GM12878 (cell line): ENCODE measurements around the gene SCGB1A1. TPM values are rescaled to one million over a fixed set of nuclear protein-coding genes. Genes with fewer than 3 reads are reported as not detected.

ENCODE experiments used
- ATAC-seq: fragments of 200-7000 bp; cut with Tn5 transposase; 3 replicates; pipeline ENCODE4 v1.9.1; 2020; ENCODE audit warnings: mild to moderate bottlenecking, moderate library complexity
- BruUV-seq: library from RNA; stranded (reverse); fragments of 400-500 nt; replicated peaks from 2 replicates; lab custom pipeline; 2021; lab: Mats Ljungman, UMichigan
- CTCF ChIA-PET: fragments of 300-600 bp; sonication (Branson Sonifier 250); formaldehyde crosslinking; extraction: SDS; loops from one replicate; lab custom pipeline; 2021; ENCODE audit warnings: inconsistent platforms; lab: Yijun Ruan, JAX
- POLR2A ChIA-PET: fragments of 350-600 bp; formaldehyde crosslinking; extraction: SDS; loops from one replicate; lab custom pipeline; 2021; ENCODE audit warnings: inconsistent platforms; lab: Charles Lee
- RAD21 ChIA-PET: fragments of 300-600 bp; sonication (Branson Sonifier 250); formaldehyde crosslinking; loops from one replicate; lab custom pipeline; 2023; ENCODE audit warnings: antibody characterized with exemption; ENCODE audit not compliant: unreplicated experiment; lab: Charles Lee
- SMC1A ChIA-PET: fragments of 300-600 bp; sonication (Branson Sonifier 250); formaldehyde crosslinking; loops from one replicate; lab custom pipeline; 2023; ENCODE audit not compliant: unreplicated experiment, uncharacterized antibody; lab: Charles Lee
- DNase-seq: peaks from one replicate; pipeline ENCODE4 v3.0.0-alpha.2; 2011; ENCODE audit warnings: low read depth, low spot score
- FAIRE-seq: peaks from 3 replicates; lab custom pipeline; 2011; peaks lifted over from hg19 to GRCh38; lab: Jason Lieb, UNC
- H2AFZ ChIP-seq: 2 replicates; pipeline ENCODE4 v1.6.0; 2011; ENCODE audit warnings: low read depth, low read length, control low read depth; ENCODE audit not compliant: control insufficient read depth
- H3K27ac ChIP-seq: 2 replicates; pipeline ENCODE4 v1.5.1; 2011; ENCODE audit warnings: control low read depth; ENCODE audit not compliant: control insufficient read depth, insufficient read depth
- H3K27me3 ChIP-seq, 2 experiments: replicated peaks in 1 of 2; 2 replicates each; pipeline versions ENCODE4 v1.6.0 to v1.6.1; 2011; ENCODE audit warnings: low read length in 1 of 2; ENCODE audit not compliant: control insufficient read depth in 2 of 2, insufficient read depth in 2 of 2
- H3K36me3 ChIP-seq, 2 experiments: 2 replicates each; pipeline ENCODE4 v1.5.1; 2011; ENCODE audit warnings: low read length in 1 of 2; ENCODE audit not compliant: control insufficient read depth in 2 of 2, insufficient read depth in 2 of 2
- H3K4me1 ChIP-seq: 2 replicates; pipeline ENCODE4 v1.6.1; 2011; ENCODE audit warnings: mild to moderate bottlenecking, low read length, moderate library complexity, mixed read lengths; ENCODE audit not compliant: control insufficient read depth, insufficient read depth
- H3K4me2 ChIP-seq: 2 replicates; pipeline ENCODE4 v1.6.0; 2011; ENCODE audit warnings: control low read depth; ENCODE audit not compliant: control insufficient read depth, insufficient read depth
- H3K4me3 ChIP-seq: fragments of 200-600 bp; sonication (generic); 2 replicates; pipeline ENCODE4 v1.5.1; 2016
- H3K79me2 ChIP-seq: 2 replicates; pipeline ENCODE4 v1.6.0; 2011; ENCODE audit warnings: low read length; ENCODE audit not compliant: control insufficient read depth, insufficient read depth
- H3K9ac ChIP-seq: 2 replicates; pipeline ENCODE4 v1.8.0; 2011; ENCODE audit warnings: low read length, control low read depth, mixed read lengths; ENCODE audit not compliant: control insufficient read depth, insufficient read depth
- H3K9me3 ChIP-seq: replicated peaks from 3 replicates; pipeline ENCODE4 v1.5.1; 2011; ENCODE audit warnings: mild to moderate bottlenecking, low read length; ENCODE audit not compliant: control insufficient read depth, insufficient read depth
- H4K20me1 ChIP-seq: 2 replicates; pipeline ENCODE4 v1.6.0; 2011; ENCODE audit not compliant: control insufficient read depth, insufficient read depth
- BHLHE40 ChIP-seq, 2 experiments: fragments of 450-650 bp in 1 of 2; IDR thresholded peaks; 2 replicates each; pipeline ENCODE4 v1.6.1; 2011 to 2017; ENCODE audit warnings: low read depth in 2 of 2, borderline replicate concordance in 1 of 2, improper control_type of control experiment in 1 of 2, low read length in 1 of 2, mild to moderate bottlenecking in 1 of 2
- CHD1 ChIP-seq: IDR thresholded peaks from 2 replicates; pipeline ENCODE4 v1.6.1; 2012; ENCODE audit warnings: low read depth, low read length, improper control_type of control experiment
- E2F8 ChIP-seq: fragments of 450-650 bp; IDR thresholded peaks from 2 replicates; pipeline ENCODE4 v1.6.1; 2018; ENCODE audit warnings: mild to moderate bottlenecking, low read depth, moderate library complexity; ENCODE audit not compliant: partially characterized antibody
- ESRRA ChIP-seq: IDR thresholded peaks from 2 replicates; pipeline ENCODE4 v1.6.1; 2012; ENCODE audit warnings: mild to moderate bottlenecking, low read length, improper control_type of control experiment
- TCF3 ChIP-seq: IDR thresholded peaks from 2 replicates; pipeline ENCODE4 v1.6.1; 2012; ENCODE audit warnings: low read depth, mild to moderate bottlenecking, low read length, borderline replicate concordance; ENCODE audit not compliant: insufficient read depth
- ZBTB11 ChIP-seq: fragments of 450-650 bp; formaldehyde crosslinking; IDR thresholded peaks from 2 replicates; pipeline ENCODE4 v1.5.0; 2022; ENCODE audit warnings: mild to moderate bottlenecking, missing genetic modification characterization
- ZBTB40 ChIP-seq: fragments of 450-650 bp; IDR thresholded peaks from 2 replicates; pipeline ENCODE4 v1.6.1; 2016; ENCODE audit warnings: mild to moderate bottlenecking, moderate library complexity, borderline replicate concordance
- WGBS: methylation state at CpG from one replicate; pipeline ENCODE4 v1.1.6; 2016; ENCODE audit warnings: low lambda C conversion rate; ENCODE audit not compliant: insufficient replicate concordance, insufficient coverage; ENCODE audit errors: missing lambda C conversion rate; 5-methylcytosine and 5-hydroxymethylcytosine counted together
- in situ Hi-C: fragments of 300-500 bp; cut with MboI; formaldehyde crosslinking; loops from 9 replicates; pipeline ENCODE4 v1.14.3; 2018; ENCODE audit warnings: mixed read lengths
- intact Hi-C: fragments of 100-400 bp; cut with micrococcal nuclease; formaldehyde crosslinking; loops from one replicate; pipeline ENCODE4 v1.14.2; 2022; ENCODE audit not compliant: unreplicated experiment
- polyA plus RNA-seq, 11 experiments: library from polyadenylated mRNA; depleted of rRNA in 4 of 11; unstranded in 6 of 11; stranded (reverse) in 5 of 11; fragments of >200 nt; fragmentation: Nextera tagmentation in 4 of 11; fragmentation: Illumina TruSeq in 1 of 11; extraction: Ambion mirVana in 4 of 11; extraction: Trizol in 1 of 11; gene quantifications; 1 replicate in 1 of 11; 2 replicates in 10 of 11; pipeline versions ENCODE4 v1.2.1 to v1.2.3, GENCODE V29; 2011 to 2016; ENCODE audit warnings: inconsistent platforms in 2 of 11, missing spikeins in 2 of 11, low read depth in 1 of 11
- total RNA-seq, 4 experiments: library from RNA; depleted of rRNA in 3 of 4; stranded (reverse); fragments of >200 nt in 3 of 4; fragmentation: Illumina TruSeq in 1 of 4; extraction: Trizol in 1 of 4; gene quantifications; 2 replicates each; pipeline versions ENCODE4 v1.2.1 to v1.2.3, GENCODE V29; 2013 to 2021
- TF ChIP-seq, protein P1 (sequence below): IDR thresholded peaks from 2 replicates; pipeline ENCODE4 v1.6.1; 2011; ENCODE audit warnings: mild to moderate bottlenecking, low read depth, low read length, moderate library complexity; ENCODE audit not compliant: insufficient replicate concordance

Gene SCGB1A1
- total and polyA plus RNA-seq, 10 of the 15 experiments (the other 5 are each of a cell fraction or from before 2014, with no cell fraction given), result not detected

DNA sequence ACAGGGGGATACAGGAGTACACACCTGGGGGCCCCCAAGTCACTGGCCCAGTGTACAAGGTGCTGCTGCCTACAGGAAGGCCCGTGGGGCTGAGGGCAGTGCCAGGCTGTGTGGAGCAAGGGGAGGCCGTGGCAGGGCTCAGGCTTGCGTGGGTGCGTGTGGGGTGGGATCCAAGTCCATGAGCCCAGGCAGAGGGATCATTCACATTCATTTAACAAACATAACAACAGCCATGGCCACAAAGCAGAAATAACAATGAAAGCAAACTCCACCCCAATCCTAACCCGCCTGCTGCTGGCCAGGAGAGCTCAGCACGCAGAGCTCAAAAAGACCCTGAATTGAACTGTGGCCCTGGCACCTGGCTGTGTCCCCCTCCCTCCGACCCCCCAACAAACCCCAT, 17.0 kb upstream of the SCGB1A1 start (continued):
- TF ChIP-seq ZBTB11 (CRISPR knock-in tag), result no peak
- no peak for TF ChIP-seq E2F8
- no peak for TF ChIP-seq ESRRA
- TF ChIP-seq, all 136 proteins: peak for 0

- H2AFZ ChIP-seq, result no peak overlapping the region
- H3K27ac ChIP-seq, result no peak overlapping the region
- DNase-seq (no peak), FAIRE-seq (no peak), ATAC-seq (no peak)
- ChIA-PET POLR2A (interaction anchor here (0.5 to 1.0 kb wide), 2 partner anchors 25 to 263 kb away, joined by 3 to 5 read pairs; no protein-coding TSS in a partner anchor), SMC1A (no interaction called here), CTCF (interaction anchor here (2.4 kb wide), 1 partner anchor 8 kb away, joined by 10 read pairs; no protein-coding TSS in a partner anchor), RAD21 (interaction anchor here (1.7 kb wide), 1 partner anchor 140 kb away, joined by 5 read pairs; no protein-coding TSS in a partner anchor)
- BruUV-seq, result no TSS peak
- H3K79me2 ChIP-seq, result no peaks in the 10 kb centered on the region
- 34% methylated on average over 15 of the region's 15 CpGs for WGBS
- no peak overlapping the region for H3K4me3 ChIP-seq
- in situ Hi-C loops (no loop called here), intact Hi-C loops (no loop called here)
- H3K9ac ChIP-seq, result no peak overlapping the region
- H3K27me3 ChIP-seq, result no peaks in the 10 kb centered on the region
- no peaks in the 10 kb centered on the region for H3K36me3 ChIP-seq
- no peaks in the 10 kb centered on the region for H3K4me1 ChIP-seq
- H3K4me2 ChIP-seq, result no peak overlapping the region
- no peaks in the 10 kb centered on the region for H3K9me3 ChIP-seq
- H4K20me1 ChIP-seq, result no peaks in the 10 kb centered on the region
- TF ChIP-seq TCF3 (no peak), BHLHE40 (IDR thresholded peaks at IDR 0.05; ENCODE audit: borderline replicate concordance in 1 of 2, low read depth in 2 of 2, low read length in 1 of 2) (no peak), CHD1 (no peak), ZBTB40 (no peak)
- TF ChIP-seq, protein P1, sequence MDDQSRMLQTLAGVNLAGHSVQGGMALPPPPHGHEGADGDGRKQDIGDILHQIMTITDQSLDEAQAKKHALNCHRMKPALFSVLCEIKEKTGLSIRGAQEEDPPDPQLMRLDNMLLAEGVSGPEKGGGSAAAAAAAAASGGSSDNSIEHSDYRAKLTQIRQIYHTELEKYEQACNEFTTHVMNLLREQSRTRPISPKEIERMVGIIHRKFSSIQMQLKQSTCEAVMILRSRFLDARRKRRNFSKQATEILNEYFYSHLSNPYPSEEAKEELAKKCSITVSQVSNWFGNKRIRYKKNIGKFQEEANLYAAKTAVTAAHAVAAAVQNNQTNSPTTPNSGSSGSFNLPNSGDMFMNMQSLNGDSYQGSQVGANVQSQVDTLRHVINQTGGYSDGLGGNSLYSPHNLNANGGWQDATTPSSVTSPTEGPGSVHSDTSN, result no peak
Observed at GRCh38 chr11:62402226-62402959, 16.4 kb upstream of the SCGB1A1 start.
